Activated gamma-delta T cell treated with Interleukin-2 at 50 U/mL for 16 hours (primary cell): ENCODE measurements around the gene RHBDD3.
"Not testable (repeated sequence)": the region's sequence is repeated elsewhere in the genome, so short reads cannot be mapped to it uniquely, and the experiment has no call there.

ENCODE experiments used
- DNase-seq: peaks from one replicate; pipeline ENCODE4 v3.0.0-alpha.2; 2020

RHBDD3 gene

DNA sequence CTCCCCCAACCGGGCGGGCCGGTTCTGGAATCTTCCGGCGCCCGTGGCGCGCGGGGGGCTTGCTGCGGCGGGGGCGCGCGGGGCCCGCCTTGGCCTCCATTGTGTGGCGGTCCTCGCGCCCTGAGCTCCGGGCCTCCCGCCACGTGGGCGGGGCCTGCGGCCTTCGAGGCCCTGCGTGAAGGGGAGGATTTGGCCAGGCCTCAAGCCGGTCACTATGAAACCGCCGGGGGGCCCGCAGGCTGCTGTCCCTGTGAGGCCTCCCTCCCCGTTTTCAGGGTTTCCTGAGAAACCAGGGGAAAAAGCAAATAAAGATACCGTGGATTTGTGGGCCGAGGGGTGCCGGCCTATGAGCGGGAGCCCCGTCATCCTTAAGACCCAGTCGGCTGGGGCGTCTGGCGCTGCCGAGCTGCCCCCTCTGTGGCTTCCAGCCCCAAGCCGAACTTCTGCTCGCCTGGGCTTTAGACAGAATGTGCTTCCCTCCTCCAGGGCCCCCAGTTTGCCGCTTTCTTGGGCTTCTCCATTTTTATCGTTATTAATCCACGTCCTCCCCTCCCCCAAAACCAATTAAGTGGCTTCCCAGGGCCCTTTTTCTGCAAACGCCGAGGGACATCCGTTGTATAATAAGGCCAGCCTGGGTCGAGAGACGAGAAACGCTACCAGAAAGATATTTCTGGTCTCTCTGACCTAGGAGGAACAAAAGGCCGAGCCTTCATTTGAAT is 889 bp upstream of the RHBDD3 start:
- peak; percentile 28 for DNase-seq

GRCh38 chr22:29267462-29267857 is 321 bp downstream of the RHBDD3 start:
- no peak for DNase-seq

DNA sequence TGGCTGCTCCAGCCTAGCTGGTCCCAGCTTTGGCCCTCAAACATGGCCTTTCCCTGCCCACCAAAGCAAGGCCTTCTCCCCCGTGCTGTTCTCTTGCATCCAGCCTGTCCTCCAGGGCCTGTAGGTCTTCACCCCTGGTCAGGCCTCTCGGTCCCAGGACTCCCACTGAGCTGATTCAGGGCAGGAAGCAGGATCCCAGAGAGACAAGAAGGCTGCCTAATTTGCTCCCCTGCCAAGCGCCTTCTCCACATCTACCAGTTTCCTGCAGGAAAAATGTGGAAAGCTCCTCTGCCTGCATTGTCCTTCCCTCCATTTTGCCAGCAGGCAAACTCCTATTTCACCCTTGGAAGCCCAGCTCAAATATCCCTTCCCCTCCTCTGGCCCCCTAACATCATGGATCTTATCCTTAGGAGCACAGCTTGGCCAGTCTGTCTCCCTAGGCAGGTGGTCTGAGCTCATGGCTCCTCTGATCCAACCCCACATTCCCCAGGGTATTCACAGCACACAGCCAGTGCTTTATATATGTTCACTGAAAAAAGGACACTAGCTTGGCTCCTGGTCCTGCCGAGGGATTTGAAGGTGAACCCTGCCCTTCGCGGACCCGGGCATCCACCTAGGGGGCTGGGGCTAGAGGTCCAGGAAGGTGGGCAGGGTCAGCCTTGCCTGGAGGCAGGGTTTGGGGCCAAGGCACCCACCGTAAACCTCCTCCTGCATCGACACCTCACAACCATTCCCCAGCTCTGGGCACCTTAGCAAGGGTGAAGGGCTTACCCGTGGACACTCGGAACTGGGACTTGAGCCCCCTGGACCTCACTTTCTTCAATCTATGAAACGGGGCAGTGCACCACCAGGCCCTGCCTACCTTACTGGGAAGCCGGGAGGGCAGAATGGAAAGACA is 968 bp downstream of the RHBDD3 start:
- DNase-seq = no peak

- no peak for DNase-seq
Measured at GRCh38 chr22:29265929-29266328, 1.9 kb downstream of the RHBDD3 start.

GRCh38 chr22:29265305-29265704 is 2.5 kb downstream of the RHBDD3 start:
- DNase-seq = no peak

GRCh38 chr22:29263791-29264276 is 3.9 kb downstream of the RHBDD3 start:
- no peak for DNase-seq

- DNase-seq = no peak
Measured at GRCh38 chr22:29260601-29261315, 7.0 kb downstream of the RHBDD3 start.

GRCh38 chr22:29260031-29260560 is 7.7 kb downstream of the RHBDD3 start:
- no peak for DNase-seq

DNA sequence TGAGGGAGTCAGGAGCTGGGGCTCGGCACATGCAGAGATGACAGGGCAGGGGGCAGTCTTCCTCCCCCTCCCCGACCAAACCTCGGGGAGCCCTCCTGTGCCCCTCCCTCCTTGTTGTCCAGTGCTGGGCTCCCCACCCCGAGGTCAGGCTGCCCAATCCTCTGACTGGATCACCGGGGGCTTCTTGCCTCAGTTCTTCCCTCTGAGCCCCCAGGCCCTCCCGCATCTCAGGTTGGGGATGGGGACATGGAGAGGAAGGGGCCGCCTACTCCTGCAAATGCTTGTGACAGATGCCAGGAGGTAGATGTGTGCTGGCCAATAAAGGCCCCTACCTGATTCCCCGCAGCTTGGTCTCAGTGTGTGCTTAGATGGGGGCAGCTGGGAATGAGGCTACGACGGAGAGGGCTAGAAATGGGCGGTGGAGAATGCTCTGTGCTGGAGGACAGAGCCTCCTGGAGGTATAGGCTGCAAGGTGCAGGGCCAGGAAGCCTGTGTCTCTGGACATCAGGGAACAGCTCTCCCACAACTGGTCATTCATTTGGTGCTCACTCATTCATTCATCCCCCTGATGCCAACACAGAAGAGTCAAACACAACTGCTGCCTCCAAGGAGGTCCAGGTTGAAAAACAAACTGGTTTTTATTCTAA is 8.4 kb downstream of the RHBDD3 start:
- no peak for DNase-seq

DNA sequence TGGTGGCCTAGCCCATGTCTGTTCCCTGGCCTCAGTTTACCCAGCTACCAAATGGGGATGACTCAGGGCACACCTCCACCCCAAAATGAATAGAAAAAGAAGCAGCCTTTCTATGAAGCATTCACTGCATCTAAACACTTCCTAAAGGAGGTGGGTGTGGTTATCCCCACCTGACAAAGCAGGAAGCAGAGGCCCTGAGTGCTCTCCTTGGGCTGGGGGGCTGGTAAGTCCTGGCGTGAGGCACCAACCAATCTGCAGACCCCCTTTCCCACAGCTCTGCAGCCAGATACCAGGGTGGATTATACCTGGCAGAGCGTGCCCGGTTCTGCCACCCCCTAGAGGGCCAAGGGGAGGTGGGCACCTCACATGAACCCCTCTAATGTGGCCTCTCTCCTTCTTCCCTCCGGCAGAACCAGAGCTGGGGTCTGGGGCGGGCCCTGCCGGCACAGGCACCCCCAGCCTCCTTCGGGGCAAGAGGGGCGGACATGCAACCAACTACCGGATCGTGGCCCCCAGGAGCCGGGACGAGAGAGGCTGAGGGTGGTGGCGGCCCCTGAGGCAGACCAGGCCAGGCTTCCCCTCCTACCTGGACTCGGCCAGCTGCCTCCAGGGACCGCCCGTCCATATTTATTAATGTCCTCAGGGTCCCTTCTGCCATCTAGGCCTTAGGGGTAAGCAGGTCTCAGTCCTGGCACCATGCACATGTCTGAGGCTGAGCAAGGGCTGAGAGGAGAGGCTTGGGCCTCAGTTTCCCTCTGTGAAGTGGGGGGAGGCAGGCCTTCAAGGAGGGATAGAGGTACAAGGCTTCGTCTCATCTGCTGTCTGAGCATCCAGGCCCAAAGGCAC is 9.2 kb downstream of the RHBDD3 start:
- DNase-seq = no peak

DNA sequence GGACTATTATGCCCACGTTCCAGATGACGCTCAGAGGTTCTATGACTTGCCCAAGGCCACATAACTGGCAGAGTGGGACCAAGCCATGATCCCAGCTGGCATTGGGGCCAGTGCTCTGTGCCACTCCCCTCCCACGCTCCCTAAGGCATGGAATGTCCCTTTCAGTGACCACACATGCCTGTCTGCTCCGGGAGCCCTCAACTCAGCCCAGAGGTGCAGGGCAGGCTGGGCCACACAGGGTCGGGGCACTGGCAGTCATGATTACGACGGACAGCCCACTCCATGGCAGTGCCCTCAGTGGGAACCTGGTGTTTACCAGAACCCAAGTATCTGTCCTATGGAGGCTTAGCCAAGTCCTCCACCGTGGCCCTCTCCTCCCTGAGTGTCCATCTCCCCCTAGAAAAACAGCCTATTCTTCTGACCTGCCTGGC is 10.0 kb downstream of the RHBDD3 start:
- no peak for DNase-seq

DNA sequence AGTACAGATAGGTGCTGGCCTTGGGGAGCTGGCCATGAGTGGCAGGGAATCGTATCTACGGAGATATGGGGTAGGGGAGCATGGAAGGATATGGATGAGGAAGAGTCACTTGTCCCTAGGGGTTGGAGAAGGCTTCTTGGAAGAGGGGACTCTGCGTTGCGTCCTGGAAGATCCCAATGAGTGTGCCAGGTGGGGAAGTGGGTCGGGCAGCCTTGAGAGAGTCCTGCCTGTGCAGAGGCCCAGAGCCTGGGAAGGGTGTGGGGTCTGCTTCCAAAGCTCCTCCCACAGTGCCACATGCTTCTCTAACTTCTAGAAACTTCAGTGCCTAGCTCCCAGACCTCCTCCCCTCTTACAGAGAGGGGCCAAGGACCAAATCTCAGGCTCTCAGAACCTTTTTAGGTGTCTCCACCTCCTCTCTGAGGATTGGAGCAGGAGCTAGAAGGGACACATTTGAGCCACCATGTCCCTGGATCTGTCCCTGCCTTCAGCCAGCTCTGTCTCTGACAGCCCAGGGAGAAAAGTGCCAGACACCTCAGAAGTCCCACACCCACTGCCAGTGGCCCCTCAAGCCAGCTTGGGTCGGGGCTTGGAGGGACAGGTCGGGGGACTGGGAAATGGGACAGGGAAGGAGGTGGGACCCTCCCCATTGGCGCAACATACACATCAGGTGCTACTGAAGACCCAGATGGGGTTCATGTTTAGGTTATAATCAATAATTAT is 11.0 kb downstream of the RHBDD3 start:
- no peak for DNase-seq

- DNase-seq = no peak
Measured at GRCh38 chr22:29255064-29255621, 12.6 kb downstream of the RHBDD3 start.

GRCh38 chr22:29254286-29254660 is 13.5 kb downstream of the RHBDD3 start:
- DNase-seq = no peak

- no peak for DNase-seq
Measured at GRCh38 chr22:29253561-29254285, 14.1 kb downstream of the RHBDD3 start.

GRCh38 chr22:29251981-29252911 is 15.5 kb downstream of the RHBDD3 start:
- DNase-seq = no peak

GRCh38 chr22:29251265-29251664 is 16.5 kb downstream of the RHBDD3 start:
- DNase-seq = no peak

- not testable (repeated sequence) for DNase-seq
Measured at GRCh38 chr22:29247891-29248290, 19.9 kb downstream of the RHBDD3 start.
